ENCODE data around the gene AFF1.
"Not testable (repeated sequence)": the region's sequence is repeated elsewhere in the genome, so short reads cannot be mapped to it uniquely, and the experiment has no call there.

The AFF1 gene

DNA sequence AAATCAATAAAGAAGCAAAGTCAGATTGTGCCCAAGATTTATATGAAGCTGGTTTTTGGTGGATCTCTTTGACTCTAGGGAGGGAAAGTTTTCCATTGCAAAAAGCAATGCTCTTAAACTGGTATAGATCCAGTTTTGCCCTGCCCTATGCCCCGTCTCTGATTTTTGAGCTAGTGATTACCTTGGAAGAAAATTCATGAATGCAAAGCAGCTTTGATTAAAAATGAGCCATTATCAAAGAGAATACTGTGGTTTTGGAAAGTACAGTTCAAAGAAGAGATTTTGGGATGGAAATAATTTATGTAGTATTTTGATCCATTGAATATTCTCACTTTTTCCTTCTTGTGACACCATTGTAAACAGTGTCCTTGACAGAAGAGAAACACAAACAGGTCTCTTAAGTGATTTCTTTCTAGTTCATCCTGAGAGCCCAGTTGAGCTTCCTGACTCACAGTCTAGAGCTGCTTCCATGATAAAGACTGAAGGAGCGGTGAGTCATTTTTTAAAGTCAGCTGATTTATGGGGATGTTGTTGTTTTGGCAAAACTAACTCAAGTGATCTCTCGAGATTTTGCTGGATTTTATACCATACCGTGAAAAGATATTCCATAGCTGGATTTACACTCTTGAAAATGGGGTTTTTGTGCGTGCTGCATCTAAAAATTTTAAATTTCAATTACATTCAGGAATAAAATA is 76.7 kb downstream of the AFF1 start:
- no peak for DNase-seq (ENCODE audit: low read depth)

DNA sequence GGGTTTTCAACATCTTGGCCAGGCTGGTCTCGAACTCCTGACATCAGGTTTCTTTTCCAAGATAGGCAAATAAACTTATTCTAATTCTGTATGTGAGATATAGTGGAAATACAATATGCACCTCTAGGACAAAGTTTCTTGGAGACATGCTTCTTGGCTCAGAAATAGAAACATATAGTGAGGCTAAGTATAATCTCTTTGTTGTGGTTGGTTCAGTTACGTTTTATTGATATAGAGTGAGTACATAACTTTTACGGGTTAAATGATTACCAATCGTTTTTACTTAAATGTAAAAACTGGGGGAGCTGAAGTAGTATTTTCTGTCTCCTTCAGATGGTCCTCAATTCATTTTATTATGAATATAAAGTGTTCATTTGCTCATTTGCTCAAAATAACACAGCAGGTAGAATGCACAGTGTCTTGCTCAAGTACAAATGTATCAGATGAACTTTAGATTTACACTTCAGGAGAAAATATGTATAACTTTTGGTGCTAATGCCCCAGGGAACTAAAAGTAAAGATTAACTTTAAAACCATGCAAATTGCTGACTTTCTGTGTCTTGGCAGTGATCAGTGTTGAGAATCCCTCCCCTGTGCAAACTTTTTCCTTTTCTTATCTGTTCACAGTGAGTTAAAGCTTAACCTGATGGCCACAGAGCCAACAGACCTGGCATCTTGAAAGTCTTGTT is 77.6 kb downstream of the AFF1 start:
- no peak for DNase-seq (ENCODE audit: low read depth)

DNA sequence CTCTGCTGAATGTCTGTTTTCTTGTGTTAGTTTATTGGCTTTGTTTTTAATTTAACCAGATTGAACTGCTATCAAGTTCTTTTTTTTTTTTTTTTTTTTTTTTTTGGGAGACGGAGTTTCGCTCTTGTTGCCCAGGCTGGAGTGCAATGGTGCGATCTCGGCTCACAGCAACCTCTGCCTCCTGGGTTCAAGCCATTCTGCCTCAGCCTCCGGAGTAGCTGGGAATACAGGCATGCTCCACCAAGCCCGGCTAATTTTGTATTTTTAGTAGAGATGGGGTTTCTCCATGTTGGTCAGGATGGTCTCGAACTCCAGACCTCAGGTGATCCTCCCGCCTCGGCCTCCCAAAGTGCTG is 78.1 kb downstream of the AFF1 start:
- DNase-seq (ENCODE audit: low read depth), result not testable (repeated sequence)

DNA sequence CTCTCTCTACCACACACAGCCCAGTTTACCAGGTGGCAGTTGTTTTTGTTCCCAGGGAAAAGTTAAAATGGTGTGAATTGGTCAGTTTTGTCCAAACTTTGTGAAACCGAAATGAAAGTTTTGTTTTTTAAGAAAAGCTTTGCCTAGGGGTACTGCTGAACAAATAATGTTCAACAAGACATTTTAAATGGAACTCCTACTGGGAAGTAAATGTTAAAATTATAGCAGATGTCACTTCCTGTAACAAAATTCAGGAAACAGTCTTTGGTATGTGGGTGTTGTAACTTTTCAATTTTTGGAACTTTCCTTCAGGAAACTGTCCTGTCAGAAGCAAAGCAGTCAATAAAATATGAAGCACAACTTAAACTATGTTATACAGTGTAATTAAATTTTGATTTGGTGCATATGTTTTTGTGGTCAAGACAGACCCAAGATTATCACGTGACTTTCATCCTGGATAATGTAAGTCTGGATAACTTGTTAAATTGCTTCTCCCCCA is 79.5 kb downstream of the AFF1 start:
- DNase-seq (ENCODE audit: low read depth), result no peak

- no peak for DNase-seq (ENCODE audit: low read depth)
These were observed 80.6 kb downstream of the AFF1 start for GRCh38 chr4:87015416-87015815.

- no peak for DNase-seq (ENCODE audit: low read depth)
These were observed 83.0 kb downstream of the AFF1 start for GRCh38 chr4:87017580-87018342.

DNA sequence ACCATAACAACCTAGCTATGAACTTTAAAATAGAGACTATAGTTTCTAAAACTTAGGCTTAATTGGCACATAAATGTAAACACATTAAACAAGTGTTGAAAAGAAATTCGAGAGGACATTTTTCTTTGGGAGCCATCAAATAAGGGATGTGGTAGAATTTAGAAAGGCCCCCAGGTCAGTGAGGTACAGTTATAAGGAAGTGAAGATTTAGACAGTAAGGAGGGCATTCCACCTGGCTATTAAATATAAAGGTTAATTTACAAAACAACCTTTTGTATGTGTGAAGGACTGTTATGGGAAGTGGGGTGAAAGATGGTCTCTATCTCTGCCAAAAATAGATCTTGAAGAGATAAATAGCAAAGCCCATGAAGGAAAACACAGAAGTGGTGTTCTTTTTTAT is 83.9 kb downstream of the AFF1 start:
- no peak for DNase-seq (ENCODE audit: low read depth)

- no peak for DNase-seq (ENCODE audit: low read depth)
These were observed 84.5 kb downstream of the AFF1 start for GRCh38 chr4:87019246-87019791.

GRCh38 chr4:87019898-87020297 is 85.1 kb downstream of the AFF1 start:
- no peak for DNase-seq (ENCODE audit: low read depth)

DNA sequence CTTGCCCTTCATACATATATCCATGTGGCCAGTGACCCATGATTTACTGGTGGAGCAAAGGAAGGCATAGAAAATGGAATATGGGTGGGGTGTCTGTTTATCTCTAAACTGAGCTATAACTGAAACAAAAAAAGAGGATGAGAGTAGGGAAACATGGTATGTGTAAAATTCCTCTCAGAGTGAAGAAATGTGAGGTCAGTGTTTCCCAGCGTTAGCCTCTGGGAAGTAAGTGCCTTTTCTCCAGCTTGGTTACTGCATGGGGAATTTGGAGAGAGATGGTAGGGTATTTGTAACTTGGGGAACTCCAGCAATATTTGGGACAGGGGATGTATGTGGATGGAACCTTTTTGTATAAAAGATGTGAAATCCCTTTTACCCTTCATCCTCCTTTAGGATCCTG is 89.4 kb downstream of the AFF1 start:
- DNase-seq (ENCODE audit: low read depth), result no peak

- DNase-seq (ENCODE audit: low read depth), result no peak
These were observed 90.3 kb downstream of the AFF1 start for GRCh38 chr4:87025023-87025613.

DNA sequence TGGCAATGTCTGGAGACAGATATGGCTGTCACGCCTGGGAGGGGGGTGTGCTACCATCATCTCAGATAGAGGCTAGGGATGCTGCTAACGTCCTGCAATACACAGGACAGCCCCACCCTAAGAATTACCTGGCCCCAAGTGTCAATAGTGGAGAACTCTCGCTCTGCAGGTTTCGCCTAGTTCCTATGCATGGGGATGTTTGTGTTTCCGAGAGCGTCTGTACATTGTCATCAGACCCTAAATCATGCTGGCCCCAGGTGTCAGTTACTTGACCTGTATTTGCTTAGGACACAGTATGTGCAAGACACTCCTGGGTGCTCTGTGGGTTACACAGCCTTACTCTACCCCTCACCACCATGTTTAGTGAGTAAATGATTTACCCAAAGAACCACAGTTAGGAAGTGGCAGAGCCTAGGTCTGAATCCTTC is 90.8 kb downstream of the AFF1 start:
- no peak for DNase-seq (ENCODE audit: low read depth)

GRCh38 chr4:87026800-87027495 is 92.1 kb downstream of the AFF1 start:
- no peak for DNase-seq (ENCODE audit: low read depth)

GRCh38 chr4:87029356-87029755 is 94.5 kb downstream of the AFF1 start:
- no peak for DNase-seq (ENCODE audit: low read depth)

- no peak for DNase-seq (ENCODE audit: low read depth)
These were observed 95.3 kb downstream of the AFF1 start for GRCh38 chr4:87030124-87030523.

GRCh38 chr4:87030755-87031441 is 96.1 kb downstream of the AFF1 start:
- no peak for DNase-seq (ENCODE audit: low read depth)

- DNase-seq (ENCODE audit: low read depth), result no peak
These were observed 97.1 kb downstream of the AFF1 start for GRCh38 chr4:87031920-87032319.

DNA sequence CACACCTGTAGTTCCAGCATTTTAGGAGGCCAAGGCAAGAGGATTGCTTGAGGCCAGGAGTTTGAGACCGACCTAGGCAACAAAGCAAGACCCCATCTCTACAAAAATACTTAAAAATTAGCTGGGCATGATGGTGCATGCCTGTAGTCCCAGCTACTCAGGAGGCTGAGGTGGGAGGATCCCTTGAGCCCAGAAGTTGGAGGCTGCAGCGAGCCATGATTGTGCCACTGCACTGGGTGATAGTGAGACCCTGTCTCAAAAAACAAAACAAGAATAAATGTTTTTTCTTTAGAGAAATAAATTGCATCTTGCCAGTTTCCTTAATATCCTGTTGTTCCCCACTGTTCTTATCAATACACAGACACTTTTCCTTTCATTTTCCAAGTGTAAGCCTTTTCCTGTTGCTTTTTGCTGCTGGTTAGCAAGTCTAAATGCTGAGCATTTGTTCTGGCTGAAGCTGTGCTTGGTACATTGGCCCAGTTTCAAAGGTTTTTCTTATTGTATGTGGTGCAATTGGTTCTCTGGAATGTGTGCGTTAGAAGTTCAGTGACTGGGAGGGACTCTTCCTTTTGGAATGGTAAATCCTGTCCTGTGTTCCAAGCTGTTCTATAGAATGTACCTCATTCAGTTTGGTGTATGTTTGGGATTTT is 98.2 kb downstream of the AFF1 start:
- DNase-seq (ENCODE audit: low read depth), result no peak

- no peak for DNase-seq (ENCODE audit: low read depth)
These were observed 99.1 kb downstream of the AFF1 start for GRCh38 chr4:87033902-87034301.

DNA sequence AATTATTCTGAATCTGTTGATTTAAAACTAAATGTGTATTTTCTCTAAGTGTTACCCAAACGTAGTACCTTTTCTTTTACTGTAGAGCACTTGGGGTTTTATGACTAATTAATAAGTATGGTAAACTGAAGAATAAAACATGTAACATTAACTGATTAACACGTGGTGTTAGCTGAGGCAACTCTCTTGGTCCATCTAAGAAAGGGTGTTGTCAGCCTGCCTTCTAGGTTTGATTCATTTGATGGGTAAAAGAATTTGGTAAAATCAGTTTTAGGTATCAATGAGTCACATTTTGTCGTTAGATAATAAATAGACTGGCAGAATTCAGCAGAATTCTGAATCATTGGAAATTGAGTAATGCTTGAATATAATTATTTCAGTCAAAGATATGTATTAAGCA is 99.7 kb downstream of the AFF1 start:
- DNase-seq (ENCODE audit: low read depth), result no peak
